WTC11 (cell line): ENCODE data around the gene LAMP5. TPM values are rescaled to one million over a fixed set of nuclear protein-coding genes. Genes with fewer than 3 reads are reported as not detected.

Source experiments
- ATAC-seq: fragments of 200-7000 bp; cut with Tn5 transposase; 2 replicates; pipeline ENCODE4 v1.10.0; 2021; ENCODE audit warnings: mild to moderate bottlenecking, moderate library complexity
- CTCF ChIA-PET: fragments of 300-600 bp; sonication (Branson Sonifier 250); formaldehyde crosslinking; loops from one replicate; lab custom pipeline; 2021; ENCODE audit warnings: antibody characterized with exemption; lab: Charles Lee
- POLR2A ChIA-PET: fragments of 350-600 bp; sonication (Branson Sonifier 250); formaldehyde crosslinking; loops from one replicate; lab custom pipeline; 2021; ENCODE audit warnings: antibody characterized with exemption; lab: Charles Lee
- DNase-seq: peaks from one replicate; pipeline ENCODE4 v3.0.0; 2021; ENCODE audit warnings: low spot score
- H3K27ac Mint-ChIP-seq: 2 replicates; pipeline ENCODE4 v1.8.0; 2021; ENCODE audit warnings: mixed read lengths
- H3K27me3 Mint-ChIP-seq: 2 replicates; pipeline ENCODE4 v1.8.0; 2021; ENCODE audit warnings: low read depth, mild to moderate bottlenecking, moderate library complexity, mixed read lengths
- H3K36me3 Mint-ChIP-seq: 2 replicates; pipeline ENCODE4 v1.8.0; 2021; ENCODE audit warnings: mixed read lengths
- H3K4me1 Mint-ChIP-seq: 2 replicates; pipeline ENCODE4 v1.8.0; 2022; ENCODE audit warnings: mixed read lengths
- H3K4me3 Mint-ChIP-seq: 2 replicates; pipeline ENCODE4 v1.8.0; 2021; ENCODE audit warnings: mild to moderate bottlenecking, moderate library complexity, mixed read lengths
- H3K9me3 Mint-ChIP-seq: 2 replicates; pipeline ENCODE4 v1.8.0; 2021; ENCODE audit warnings: mixed read lengths
- ATF1 ChIP-seq: sonication (generic); formaldehyde crosslinking; IDR thresholded peaks from 2 replicates; pipeline ENCODE4 v1.8.1; 2023; ENCODE audit warnings: mild to moderate bottlenecking, moderate library complexity, missing genetic modification reagents
- CREM ChIP-seq: sonication (generic); formaldehyde crosslinking; IDR thresholded peaks from 2 replicates; pipeline ENCODE4 v1.8.1; 2022; ENCODE audit warnings: mild to moderate bottlenecking, missing genetic modification reagents, moderate library complexity
- E2F4 ChIP-seq: sonication (generic); formaldehyde crosslinking; IDR thresholded peaks from 2 replicates; pipeline ENCODE4 v1.8.1; 2022; ENCODE audit warnings: low read depth, mild to moderate bottlenecking, moderate library complexity, missing genetic modification reagents, borderline replicate concordance
- E2F5 ChIP-seq: sonication (generic); formaldehyde crosslinking; IDR thresholded peaks from 2 replicates; pipeline ENCODE4 v1.8.1; 2022; ENCODE audit warnings: mild to moderate bottlenecking, moderate library complexity, missing genetic modification reagents
- EMX1 ChIP-seq: fragments of 250-450 bp; sonication (Bioruptor Pico); IDR thresholded peaks from 2 replicates; pipeline ENCODE4 v1.8.0; 2021; ENCODE audit warnings: mild to moderate bottlenecking
- GRHL2 ChIP-seq: fragments of 250-450 bp; sonication (Bioruptor Pico); IDR thresholded peaks from 2 replicates; pipeline ENCODE4 v1.8.0; 2022; ENCODE audit warnings: mild to moderate bottlenecking, moderate library complexity; ENCODE audit not compliant: insufficient replicate concordance, severe bottlenecking
- GTF2I ChIP-seq: fragments of 250-450 bp; sonication (Bioruptor Pico); conservative IDR thresholded peaks from 2 replicates; pipeline ENCODE4 v1.4.0; 2021; ENCODE audit warnings: mild to moderate bottlenecking
- HMGA2 ChIP-seq: fragments of 250-450 bp; sonication (Bioruptor Pico); IDR thresholded peaks from 2 replicates; pipeline ENCODE4 v1.4.0; 2021; ENCODE audit warnings: mild to moderate bottlenecking, moderate library complexity
- IRF2 ChIP-seq: sonication (generic); formaldehyde crosslinking; IDR thresholded peaks from 2 replicates; pipeline ENCODE4 v1.8.0; 2022; ENCODE audit warnings: low read depth, missing genetic modification reagents, borderline replicate concordance
- JUN ChIP-seq: sonication (generic); formaldehyde crosslinking; IDR thresholded peaks from 2 replicates; pipeline ENCODE4 v1.8.0; 2023; ENCODE audit warnings: mild to moderate bottlenecking, missing genetic modification reagents
- MAX ChIP-seq: sonication (generic); formaldehyde crosslinking; IDR thresholded peaks from 2 replicates; pipeline ENCODE4 v1.8.0; 2022; ENCODE audit warnings: mild to moderate bottlenecking, missing genetic modification reagents
- NFE2L1 ChIP-seq: sonication (generic); formaldehyde crosslinking; IDR thresholded peaks from 2 replicates; pipeline ENCODE4 v1.8.1; 2023; ENCODE audit warnings: missing genetic modification reagents
- NR1H2 ChIP-seq: sonication (generic); formaldehyde crosslinking; IDR thresholded peaks from 2 replicates; pipeline ENCODE4 v1.9.0; 2021; ENCODE audit warnings: mild to moderate bottlenecking, moderate library complexity, missing genetic modification reagents
- OVOL2 ChIP-seq: fragments of 250-450 bp; sonication (Bioruptor Pico); IDR thresholded peaks from 2 replicates; pipeline ENCODE4 v1.9.0; 2021; ENCODE audit warnings: mild to moderate bottlenecking, borderline replicate concordance
- PRDM15 ChIP-seq: sonication (generic); formaldehyde crosslinking; IDR thresholded peaks from 2 replicates; pipeline ENCODE4 v1.8.0; 2022; ENCODE audit warnings: missing genetic modification reagents
- SMAD4 ChIP-seq: sonication (generic); formaldehyde crosslinking; IDR thresholded peaks from 2 replicates; pipeline ENCODE4 v1.8.0; 2022; ENCODE audit warnings: mild to moderate bottlenecking, missing genetic modification reagents
- SP1 ChIP-seq: sonication (generic); formaldehyde crosslinking; conservative IDR thresholded peaks from 2 replicates; pipeline ENCODE4 v1.8.1; 2022; ENCODE audit warnings: missing genetic modification reagents
- STAT6 ChIP-seq: sonication (generic); formaldehyde crosslinking; conservative IDR thresholded peaks from 2 replicates; pipeline ENCODE4 v1.8.1; 2023; ENCODE audit warnings: mild to moderate bottlenecking, low read depth, missing genetic modification reagents, moderate library complexity
- TCF7 ChIP-seq: sonication (generic); formaldehyde crosslinking; IDR thresholded peaks from 2 replicates; pipeline ENCODE4 v1.8.0; 2022; ENCODE audit warnings: mild to moderate bottlenecking, low read depth, missing genetic modification reagents, moderate library complexity
- TP53 ChIP-seq: sonication (generic); formaldehyde crosslinking; IDR thresholded peaks from 2 replicates; pipeline ENCODE4 v1.8.1; 2023; ENCODE audit warnings: mild to moderate bottlenecking, missing genetic modification reagents
- ZBTB21 ChIP-seq: sonication (generic); formaldehyde crosslinking; IDR thresholded peaks from 2 replicates; pipeline ENCODE4 v1.8.1; 2023; ENCODE audit warnings: mild to moderate bottlenecking, missing genetic modification reagents, borderline replicate concordance
- ZNF263 ChIP-seq: sonication (generic); formaldehyde crosslinking; IDR thresholded peaks from 2 replicates; pipeline ENCODE4 v1.8.1; 2022; ENCODE audit warnings: low read depth, mild to moderate bottlenecking, moderate library complexity, missing genetic modification reagents
- ZNF281 ChIP-seq: sonication (generic); formaldehyde crosslinking; IDR thresholded peaks from 2 replicates; pipeline ENCODE4 v1.8.0; 2023; ENCODE audit warnings: mild to moderate bottlenecking, missing genetic modification reagents
- ZNF671 ChIP-seq: fragments of 250-450 bp; sonication (Bioruptor Pico); IDR thresholded peaks from 2 replicates; pipeline ENCODE4 v1.8.0; 2021; ENCODE audit warnings: mild to moderate bottlenecking
- total RNA-seq: library from RNA; stranded (reverse); gene quantifications from 3 replicates; pipeline ENCODE4 v1.2.3, GENCODE V29; 2021

LAMP5 gene
- total RNA-seq, 1 experiment from 2014 or later = 0.31 TPM

- TF ChIP-seq NR1H2 (CRISPR knock-in tag) (no peak), JUN (no peak), SP1 (CRISPR knock-in tag) (no peak), ZNF281 (CRISPR knock-in tag) (no peak), TCF7 (no peak), CREM (CRISPR knock-in tag) (no peak), GRHL2 (no peak), ATF1 (CRISPR knock-in tag) (no peak)
Measured at GRCh38 chr20:9492067-9492466, 22.3 kb upstream of the LAMP5 start (continued).

GRCh38 chr20:9493803-9494202 is 20.6 kb upstream of the LAMP5 start:
- Mint-ChIP-seq H3K4me1 (no peaks in the 10 kb centered on the region), H3K27ac (no peak overlapping the region), H3K27me3 (peaks cover 5% of the 10 kb centered on the region), H3K4me3 (no peak overlapping the region), H3K9me3 (0 out of 2 replicates have a peak, but pooled peaks cover 10% of the 10 kb centered on the region), H3K36me3 (no peaks in the 10 kb centered on the region)
- no peak for DNase-seq
- TF ChIP-seq NFE2L1 (no peak), ZBTB21 (no peak), MAX (no peak), EMX1 (CRISPR knock-in tag) (no peak), E2F4 (no peak), PRDM15 (CRISPR knock-in tag) (no peak), SP1 (CRISPR knock-in tag) (no peak), IRF2 (no peak), SMAD4 (CRISPR knock-in tag) (no peak), STAT6 (CRISPR knock-in tag) (no peak), OVOL2 (CRISPR knock-in tag) (no peak), GTF2I (no peak), ZNF671 (CRISPR knock-in tag) (no peak), HMGA2 (CRISPR knock-in tag) (no peak), CREM (CRISPR knock-in tag) (no peak), TP53 (no peak), E2F5 (CRISPR knock-in tag) (no peak), ZNF263 (no peak)
- ATAC-seq = no peak
- CTCF ChIA-PET = interaction anchor here (1.0 kb wide), 1 partner anchor 26 kb away, joined by 3 read pairs; no protein-coding TSS in a partner anchor
- POLR2A ChIA-PET = no interaction called here
